ENCODE measurements around the gene EFHB.
"Not testable (repeated sequence)": the region's sequence is repeated elsewhere in the genome, so short reads cannot be mapped to it uniquely, and the experiment has no call there.

Gene EFHB

DNA sequence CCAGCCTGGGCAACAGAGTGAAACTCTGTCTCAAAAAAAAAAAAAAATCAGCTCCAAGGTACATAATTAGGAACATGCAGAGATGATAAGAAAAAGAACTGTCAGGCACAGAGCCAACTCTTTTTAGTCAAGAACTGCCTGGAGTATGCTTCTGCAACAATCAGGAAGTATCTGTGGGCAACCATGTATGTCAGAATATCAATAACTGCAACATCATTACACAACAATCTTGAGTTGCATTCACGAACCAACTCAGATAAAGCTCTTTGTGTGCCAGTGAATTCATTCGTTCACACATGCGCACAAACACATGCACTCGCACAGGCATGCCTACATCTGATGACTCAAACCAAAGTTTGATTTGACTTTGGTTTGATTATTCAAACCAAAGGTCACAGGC, 32.1 kb downstream of the EFHB start:
- Histone ChIP-seq H3K79me1 (ENCODE audit: low read depth, low read length) (no peaks in the 10 kb centered on the region), H2BK120ac (ENCODE audit: low read depth, low read length) (no peak overlapping the region), H3K27ac (replicated peaks; ENCODE audit: low read length) (no peak overlapping the region), H3K4ac (ENCODE audit: low read length) (no peak overlapping the region), H3K4me3 (ENCODE audit: low read length in 2 of 2) (no peak overlapping the region), H3K4me2 (ENCODE audit: insufficient read depth, low read length, poor library complexity, severe bottlenecking) (no peak overlapping the region), H3K18ac (ENCODE audit: low read length) (no peak overlapping the region), H2BK15ac (ENCODE audit: low read length) (no peak overlapping the region), H4K91ac (ENCODE audit: low read depth, low read length, poor library complexity) (no peak overlapping the region), H2AFZ (ENCODE audit: low read length) (no peak overlapping the region), H4K8ac (ENCODE audit: low read depth, low read length) (no peak overlapping the region), H3K4me1 (ENCODE audit: control insufficient read depth in 2 of 2, insufficient read depth in 1 of 2, low read depth in 1 of 2, low read length in 2 of 2) (peaks cover 0 to 3% of the 10 kb centered on the region in 2 donors), H3K23ac (ENCODE audit: low read depth, low read length, poor library complexity) (no peak overlapping the region), H2BK12ac (ENCODE audit: low read length) (no peak overlapping the region), H3K9me3 (replicated peaks in 1 of 2; ENCODE audit: control insufficient read depth in 2 of 2, insufficient read depth in 1 of 2, low read depth in 1 of 2, low read length in 2 of 2) (no peaks in the 10 kb centered on the region), H3K36me3 (replicated peaks in 1 of 2; ENCODE audit: control insufficient read depth in 2 of 2, insufficient read depth in 2 of 2, low read length in 2 of 2) (no peaks in the 10 kb centered on the region), H2BK5ac (ENCODE audit: low read length) (no peak overlapping the region), H3K9ac (ENCODE audit: low read depth, low read length, poor library complexity) (no peak overlapping the region), H3K27me3 (ENCODE audit: control insufficient read depth in 3 of 3, insufficient read depth in 3 of 3, low read depth in 1 of 3, low read length in 3 of 3) (no peaks in the 10 kb centered on the region), H3K14ac (ENCODE audit: low read length) (no peak overlapping the region), H2AK5ac (ENCODE audit: low read depth, low read length) (no peak overlapping the region)
- no CpG with 5 or more reads among the region's 4 CpGs for WGBS, 2 donors (ENCODE audit: extremely low coverage in 2 of 2, insufficient read length in 2 of 2, insufficient replicate concordance in 1 of 2)
- no peak for DNase-seq (ENCODE audit: low spot score)

DNA sequence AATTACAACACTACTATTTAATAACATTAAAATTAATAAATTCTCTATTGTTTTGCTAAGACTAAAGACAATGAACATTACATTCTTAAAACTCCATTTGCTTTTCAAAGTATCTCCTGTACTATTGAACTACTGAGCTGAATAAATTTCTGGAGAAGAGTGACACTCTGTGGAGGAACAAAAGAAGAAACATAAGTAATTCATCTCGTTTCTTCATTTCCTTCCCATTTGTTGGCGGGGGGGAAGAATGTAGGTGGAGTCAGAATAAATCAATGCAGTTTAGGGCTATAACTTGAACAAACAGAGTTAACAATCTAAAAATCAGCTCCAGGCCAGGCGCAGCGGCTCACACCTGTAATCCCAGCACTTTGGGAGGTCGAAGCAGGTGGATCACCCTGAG, 32.7 kb downstream of the EFHB start:
- DNase-seq (ENCODE audit: low spot score), result no peak
- no CpG with 5 or more reads among the region's 5 CpGs for WGBS, 2 donors (ENCODE audit: extremely low coverage in 2 of 2, insufficient read length in 2 of 2, insufficient replicate concordance in 1 of 2)

DNA sequence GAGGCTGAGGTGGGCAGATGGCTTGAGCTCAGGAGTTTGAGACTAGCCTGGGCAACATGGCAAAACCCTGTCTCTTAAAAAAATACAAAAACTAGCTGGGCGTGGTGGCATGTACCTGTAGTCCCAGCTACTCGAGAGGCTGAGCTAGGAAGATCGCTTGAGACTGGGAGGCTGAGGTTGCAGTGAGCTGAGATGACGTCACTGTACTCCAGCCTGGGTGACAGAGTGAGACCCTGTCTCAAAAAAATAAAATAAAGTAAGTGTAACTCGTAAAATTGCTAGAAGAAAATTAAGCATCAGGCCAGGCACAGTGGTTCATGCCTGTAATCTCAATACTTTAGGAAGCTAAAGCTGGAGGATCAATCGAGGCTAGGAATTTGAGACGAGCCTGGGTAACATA, 34.2 kb downstream of the EFHB start:
- H3K27me3 ChIP-seq (ENCODE audit: control insufficient read depth in 3 of 3, insufficient read depth in 3 of 3, low read depth in 1 of 3, low read length in 3 of 3); H3K18ac ChIP-seq (ENCODE audit: low read length); H3K36me3 ChIP-seq (replicated peaks in 1 of 2; ENCODE audit: control insufficient read depth in 2 of 2, insufficient read depth in 2 of 2, low read length in 2 of 2); H3K4me2 ChIP-seq (ENCODE audit: insufficient read depth, low read length, poor library complexity, severe bottlenecking); H2BK120ac ChIP-seq (ENCODE audit: low read depth, low read length); H3K4me1 ChIP-seq (ENCODE audit: control insufficient read depth in 2 of 2, insufficient read depth in 1 of 2, low read depth in 1 of 2, low read length in 2 of 2); H3K27ac ChIP-seq (replicated peaks; ENCODE audit: low read length); H3K4me3 ChIP-seq (ENCODE audit: low read length in 2 of 2); H2BK15ac ChIP-seq (ENCODE audit: low read length); H4K8ac ChIP-seq (ENCODE audit: low read depth, low read length); DNase-seq (ENCODE audit: low spot score); H2BK5ac ChIP-seq (ENCODE audit: low read length); H2AFZ ChIP-seq (ENCODE audit: low read length); H2BK12ac ChIP-seq (ENCODE audit: low read length); H3K14ac ChIP-seq (ENCODE audit: low read length); H3K9ac ChIP-seq (ENCODE audit: low read depth, low read length, poor library complexity); H3K79me1 ChIP-seq (ENCODE audit: low read depth, low read length); H3K4ac ChIP-seq (ENCODE audit: low read length); H4K91ac ChIP-seq (ENCODE audit: low read depth, low read length, poor library complexity); H3K23ac ChIP-seq (ENCODE audit: low read depth, low read length, poor library complexity); H2AK5ac ChIP-seq (ENCODE audit: low read depth, low read length); H3K9me3 ChIP-seq (replicated peaks in 1 of 2; ENCODE audit: control insufficient read depth in 2 of 2, insufficient read depth in 1 of 2, low read depth in 1 of 2, low read length in 2 of 2): not testable (repeated sequence)
- WGBS, 2 donors (ENCODE audit: extremely low coverage in 2 of 2, insufficient read length in 2 of 2, insufficient replicate concordance in 1 of 2), result no CpG with 5 or more reads among the region's 7 CpGs

More for the DNA sequence above, 32.7 kb downstream of the EFHB start:
- H3K36me3 ChIP-seq (replicated peaks in 1 of 2; ENCODE audit: control insufficient read depth in 2 of 2, insufficient read depth in 2 of 2, low read length in 2 of 2), result no peaks in the 10 kb centered on the region
- H3K79me1 ChIP-seq (ENCODE audit: low read depth, low read length), result no peaks in the 10 kb centered on the region
- no peak overlapping the region for H3K4me2 ChIP-seq (ENCODE audit: insufficient read depth, low read length, poor library complexity, severe bottlenecking)
- peaks cover 0 to 3% of the 10 kb centered on the region in 2 donors for H3K4me1 ChIP-seq (ENCODE audit: control insufficient read depth in 2 of 2, insufficient read depth in 1 of 2, low read depth in 1 of 2, low read length in 2 of 2)
- no peak overlapping the region for H2BK15ac ChIP-seq (ENCODE audit: low read length)
- no peaks in the 10 kb centered on the region for H3K9me3 ChIP-seq (replicated peaks in 1 of 2; ENCODE audit: control insufficient read depth in 2 of 2, insufficient read depth in 1 of 2, low read depth in 1 of 2, low read length in 2 of 2)
- H3K4me3 ChIP-seq (ENCODE audit: low read length in 2 of 2), result no peak overlapping the region
- no peak overlapping the region for H2BK120ac ChIP-seq (ENCODE audit: low read depth, low read length)
- no peak overlapping the region for H3K23ac ChIP-seq (ENCODE audit: low read depth, low read length, poor library complexity)
- H3K18ac ChIP-seq (ENCODE audit: low read length), result no peak overlapping the region
- H2BK5ac ChIP-seq (ENCODE audit: low read length), result no peak overlapping the region
- no peak overlapping the region for H4K8ac ChIP-seq (ENCODE audit: low read depth, low read length)
- H4K91ac ChIP-seq (ENCODE audit: low read depth, low read length, poor library complexity), result no peak overlapping the region
- H3K4ac ChIP-seq (ENCODE audit: low read length), result no peak overlapping the region
- H2AK5ac ChIP-seq (ENCODE audit: low read depth, low read length), result no peak overlapping the region
- H3K14ac ChIP-seq (ENCODE audit: low read length), result no peak overlapping the region
- H2BK12ac ChIP-seq (ENCODE audit: low read length), result no peak overlapping the region
- H3K9ac ChIP-seq (ENCODE audit: low read depth, low read length, poor library complexity), result no peak overlapping the region
- H3K27ac ChIP-seq (replicated peaks; ENCODE audit: low read length), result no peak overlapping the region
- no peak overlapping the region for H2AFZ ChIP-seq (ENCODE audit: low read length)
- H3K27me3 ChIP-seq (ENCODE audit: control insufficient read depth in 3 of 3, insufficient read depth in 3 of 3, low read depth in 1 of 3, low read length in 3 of 3), result no peaks in the 10 kb centered on the region

DNA sequence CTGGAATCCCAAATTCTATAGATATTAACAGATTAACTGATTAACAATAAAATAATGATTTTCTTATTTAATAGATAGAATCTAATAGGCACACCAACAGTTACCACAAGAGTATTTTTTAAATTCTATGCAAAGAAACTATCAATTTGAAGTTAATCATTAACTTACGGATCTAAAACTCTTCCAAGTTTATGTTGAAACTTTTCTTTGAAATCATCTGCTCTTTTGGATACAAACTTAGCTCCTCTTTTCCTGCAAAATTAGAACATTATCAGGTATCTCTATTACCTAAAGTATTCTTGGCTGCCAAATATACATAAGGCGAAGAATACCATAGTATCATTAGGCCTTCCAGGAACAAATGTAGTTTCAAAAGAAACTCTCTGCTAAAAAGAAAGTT, 34.8 kb downstream of the EFHB start:
- no peak overlapping the region for H3K14ac ChIP-seq (ENCODE audit: low read length)
- no peaks in the 10 kb centered on the region for H3K9me3 ChIP-seq (replicated peaks in 1 of 2; ENCODE audit: control insufficient read depth in 2 of 2, insufficient read depth in 1 of 2, low read depth in 1 of 2, low read length in 2 of 2)
- no peak overlapping the region for H3K18ac ChIP-seq (ENCODE audit: low read length)
- no peak overlapping the region for H2BK5ac ChIP-seq (ENCODE audit: low read length)
- no CpG with 5 or more reads among the region's 2 CpGs for WGBS, 2 donors (ENCODE audit: extremely low coverage in 2 of 2, insufficient read length in 2 of 2, insufficient replicate concordance in 1 of 2)
- H2AK5ac ChIP-seq (ENCODE audit: low read depth, low read length), result no peak overlapping the region
- H2AFZ ChIP-seq (ENCODE audit: low read length), result no peak overlapping the region
- peaks cover 0 to 3% of the 10 kb centered on the region in 2 donors for H3K4me1 ChIP-seq (ENCODE audit: control insufficient read depth in 2 of 2, insufficient read depth in 1 of 2, low read depth in 1 of 2, low read length in 2 of 2)
- no peak overlapping the region for H4K91ac ChIP-seq (ENCODE audit: low read depth, low read length, poor library complexity)
- no peak overlapping the region for H2BK120ac ChIP-seq (ENCODE audit: low read depth, low read length)
- DNase-seq (ENCODE audit: low spot score), result no peak
- H3K79me1 ChIP-seq (ENCODE audit: low read depth, low read length), result no peaks in the 10 kb centered on the region
- H3K36me3 ChIP-seq (replicated peaks in 1 of 2; ENCODE audit: control insufficient read depth in 2 of 2, insufficient read depth in 2 of 2, low read length in 2 of 2), result no peaks in the 10 kb centered on the region
- no peak overlapping the region for H4K8ac ChIP-seq (ENCODE audit: low read depth, low read length)
- no peak overlapping the region for H2BK12ac ChIP-seq (ENCODE audit: low read length)
- no peak overlapping the region for H3K4me2 ChIP-seq (ENCODE audit: insufficient read depth, low read length, poor library complexity, severe bottlenecking)
- H3K4me3 ChIP-seq (ENCODE audit: low read length in 2 of 2), result no peak overlapping the region
- H3K9ac ChIP-seq (ENCODE audit: low read depth, low read length, poor library complexity), result no peak overlapping the region
- H2BK15ac ChIP-seq (ENCODE audit: low read length), result no peak overlapping the region
- H3K23ac ChIP-seq (ENCODE audit: low read depth, low read length, poor library complexity), result no peak overlapping the region
- peaks cover 0 to 2% (median 0%) of the 10 kb centered on the region in 3 experiments for H3K27me3 ChIP-seq (ENCODE audit: control insufficient read depth in 3 of 3, insufficient read depth in 3 of 3, low read depth in 1 of 3, low read length in 3 of 3)
- no peak overlapping the region for H3K4ac ChIP-seq (ENCODE audit: low read length)
- H3K27ac ChIP-seq (replicated peaks; ENCODE audit: low read length), result no peak overlapping the region
